ENCODE data around the gene CEND1.

CEND1 gene

DNA sequence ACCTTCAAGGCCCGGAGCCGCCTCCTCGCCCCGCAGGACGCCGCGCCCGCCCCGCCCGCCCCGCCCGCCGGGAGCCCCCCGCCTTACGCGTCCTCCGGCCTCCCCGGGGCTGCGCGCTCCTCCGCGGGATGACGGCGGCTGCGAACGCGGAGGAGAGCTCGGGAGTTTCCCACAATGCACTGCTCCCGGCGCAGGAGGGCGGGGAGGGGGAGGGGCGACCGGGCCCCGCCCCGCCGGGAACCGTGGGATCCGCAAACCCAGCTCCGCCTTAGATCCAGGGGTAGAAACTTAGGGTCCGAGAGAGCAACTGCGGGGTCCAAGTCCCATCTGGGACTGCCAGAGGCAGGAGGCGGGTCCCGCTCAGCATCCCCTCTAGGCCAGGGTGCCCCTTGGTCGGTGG lies at the start of gene CEND1:
TSS of gene CEND1 (minus strand) at position 148 of the 400 bp plus-strand sequence. CDS start 1,514 bp downstream, outside the sequence.
- DNase-seq, result peak; percentile 53

DNA sequence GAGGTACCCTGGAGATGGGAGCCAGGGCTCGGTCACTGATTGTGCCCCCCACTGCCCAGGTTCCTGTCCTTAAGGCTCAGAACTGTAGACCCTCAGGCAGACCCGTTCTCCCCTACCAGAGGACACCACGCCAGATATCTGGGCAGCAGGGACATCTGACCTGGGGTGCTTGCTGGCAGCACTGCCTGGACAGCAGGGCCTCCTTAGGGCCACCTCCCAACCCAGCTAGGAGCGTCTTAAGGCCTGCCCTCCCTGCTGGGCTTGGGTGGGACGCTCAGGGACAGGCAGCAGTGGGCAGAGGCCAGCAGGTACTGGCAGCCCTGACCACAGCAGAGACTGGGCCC lies 49.4 kb upstream of the CEND1 start:
- no peak for DNase-seq

DNA sequence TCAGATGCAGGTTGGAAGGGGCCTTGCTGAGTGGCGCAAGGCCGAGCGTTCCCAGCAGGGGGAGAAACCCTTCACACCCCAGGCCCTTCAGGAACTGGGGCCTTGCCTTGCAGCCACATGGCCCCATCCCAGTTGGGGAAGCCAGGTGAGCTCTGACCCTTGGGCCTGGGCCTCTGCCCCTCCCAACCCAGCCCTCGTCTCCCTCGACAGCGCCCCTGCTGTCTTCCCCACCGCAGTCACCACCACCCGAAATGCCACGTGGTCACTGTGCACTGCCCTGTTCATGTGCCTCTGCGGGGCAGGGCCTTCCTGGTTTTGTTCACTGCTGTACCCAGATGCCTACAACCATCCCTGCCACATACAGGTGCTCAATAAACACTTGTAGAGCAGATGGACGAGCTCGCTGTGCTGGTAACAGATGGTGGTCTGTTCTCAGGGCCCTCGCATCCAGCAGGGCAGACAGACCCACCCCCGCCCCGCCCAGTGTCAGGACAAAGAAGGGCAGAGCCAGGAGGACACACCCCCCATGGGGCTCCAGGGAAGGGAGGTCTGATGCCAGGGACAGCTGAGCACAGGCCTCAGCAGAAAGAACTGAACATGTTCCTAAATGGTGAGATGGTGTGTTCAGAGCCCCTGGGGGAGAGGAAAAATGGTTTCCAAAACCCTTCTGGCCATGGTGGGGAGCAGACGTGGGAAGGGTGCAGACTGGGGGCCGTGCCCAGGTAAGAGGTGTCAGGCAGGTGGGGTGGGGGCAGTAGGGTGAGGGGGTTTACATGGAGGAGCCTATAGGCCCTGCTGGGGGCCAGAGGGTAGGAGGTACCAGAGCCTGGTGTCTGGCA lies 48.8 kb upstream of the CEND1 start:
- no peak for DNase-seq

DNA sequence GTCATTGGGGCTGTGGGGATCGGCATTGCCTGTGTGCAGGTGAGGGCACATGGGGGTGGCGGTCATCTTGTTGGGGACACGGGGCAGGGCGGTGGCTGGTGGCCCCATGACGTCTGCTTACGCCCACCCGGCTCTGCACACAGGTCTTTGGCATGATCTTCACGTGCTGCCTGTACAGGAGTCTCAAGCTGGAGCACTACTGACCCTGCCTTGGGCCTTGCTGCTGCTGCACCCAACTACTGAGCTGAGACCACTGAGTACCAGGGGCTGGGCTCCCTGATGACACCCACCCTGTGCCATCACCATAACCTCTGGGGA lies 48.1 kb upstream of the CEND1 start:
- no peak for DNase-seq

DNA sequence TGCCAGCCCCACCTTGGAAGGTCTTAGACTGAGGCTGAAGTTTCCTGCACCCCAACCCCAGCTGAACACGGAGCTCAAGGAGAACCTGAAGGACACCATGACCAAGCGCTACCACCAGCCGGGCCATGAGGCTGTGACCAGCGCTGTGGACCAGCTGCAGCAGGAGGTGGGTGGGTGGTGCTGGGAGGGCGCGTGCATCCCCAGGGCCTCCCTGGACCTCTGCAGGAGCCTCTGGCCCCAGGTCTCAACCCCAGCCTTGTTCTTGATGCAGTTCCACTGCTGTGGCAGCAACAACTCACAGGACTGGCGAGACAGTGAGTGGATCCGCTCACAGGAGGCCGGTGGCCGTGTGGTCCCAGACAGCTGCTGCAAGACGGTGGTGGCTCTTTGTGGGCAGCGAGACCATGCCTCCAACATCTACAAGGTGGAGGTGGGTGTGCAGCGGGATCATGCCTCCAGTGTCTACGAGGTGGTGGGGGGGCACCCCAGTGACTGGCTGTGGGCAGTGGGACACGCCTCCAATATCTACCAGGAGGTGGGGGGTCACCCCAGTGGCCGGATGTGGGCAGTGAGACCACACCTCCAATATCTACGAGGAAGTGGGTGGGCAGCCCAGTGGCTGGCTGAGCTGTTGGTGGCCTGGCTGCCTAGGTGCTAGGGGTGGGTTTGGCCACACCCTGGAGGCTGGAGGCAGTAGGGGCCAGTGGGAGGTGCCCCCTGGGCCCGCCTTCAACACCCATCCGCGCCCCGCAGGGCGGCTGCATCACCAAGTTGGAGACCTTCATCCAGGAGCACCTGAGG lies 47.5 kb upstream of the CEND1 start:
- DNase-seq, result no peak

DNA sequence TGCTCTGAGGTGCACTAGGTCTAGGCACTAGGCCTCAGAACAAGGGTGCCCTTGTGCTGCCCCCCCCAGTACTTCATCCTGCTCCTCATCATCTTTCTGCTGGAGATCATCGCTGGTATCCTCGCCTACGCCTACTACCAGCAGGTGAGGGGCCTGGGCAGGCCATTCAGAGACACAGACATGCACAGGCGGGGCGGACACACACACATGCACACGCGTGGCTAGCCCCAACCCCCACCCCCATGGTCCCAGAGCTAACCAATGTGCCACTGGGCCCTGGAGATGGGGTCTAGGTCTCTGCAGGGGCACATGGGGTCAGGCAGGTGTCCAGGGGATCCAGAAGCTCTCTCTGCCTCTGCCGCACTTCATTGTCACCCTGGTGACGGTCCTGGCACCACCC lies 46.8 kb upstream of the CEND1 start:
- DNase-seq, result no peak

DNA sequence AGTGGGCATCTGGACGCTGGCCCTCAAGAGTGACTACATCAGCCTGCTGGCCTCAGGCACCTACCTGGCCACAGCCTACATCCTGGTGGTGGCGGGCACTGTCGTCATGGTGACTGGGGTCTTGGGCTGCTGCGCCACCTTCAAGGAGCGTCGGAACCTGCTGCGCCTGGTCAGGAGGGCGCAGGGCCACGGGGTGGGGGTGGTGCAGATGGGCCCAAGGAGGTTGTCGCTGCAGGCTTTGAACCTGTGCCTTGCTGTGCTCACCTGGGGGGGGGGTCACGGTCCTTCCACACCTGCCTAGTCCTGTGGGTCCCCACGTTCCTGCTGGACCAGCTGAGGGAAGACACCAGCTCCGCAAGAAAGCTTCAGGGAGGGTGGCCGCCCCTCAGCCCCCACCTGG lies 46.4 kb upstream of the CEND1 start:
- DNase-seq, result no peak

DNA sequence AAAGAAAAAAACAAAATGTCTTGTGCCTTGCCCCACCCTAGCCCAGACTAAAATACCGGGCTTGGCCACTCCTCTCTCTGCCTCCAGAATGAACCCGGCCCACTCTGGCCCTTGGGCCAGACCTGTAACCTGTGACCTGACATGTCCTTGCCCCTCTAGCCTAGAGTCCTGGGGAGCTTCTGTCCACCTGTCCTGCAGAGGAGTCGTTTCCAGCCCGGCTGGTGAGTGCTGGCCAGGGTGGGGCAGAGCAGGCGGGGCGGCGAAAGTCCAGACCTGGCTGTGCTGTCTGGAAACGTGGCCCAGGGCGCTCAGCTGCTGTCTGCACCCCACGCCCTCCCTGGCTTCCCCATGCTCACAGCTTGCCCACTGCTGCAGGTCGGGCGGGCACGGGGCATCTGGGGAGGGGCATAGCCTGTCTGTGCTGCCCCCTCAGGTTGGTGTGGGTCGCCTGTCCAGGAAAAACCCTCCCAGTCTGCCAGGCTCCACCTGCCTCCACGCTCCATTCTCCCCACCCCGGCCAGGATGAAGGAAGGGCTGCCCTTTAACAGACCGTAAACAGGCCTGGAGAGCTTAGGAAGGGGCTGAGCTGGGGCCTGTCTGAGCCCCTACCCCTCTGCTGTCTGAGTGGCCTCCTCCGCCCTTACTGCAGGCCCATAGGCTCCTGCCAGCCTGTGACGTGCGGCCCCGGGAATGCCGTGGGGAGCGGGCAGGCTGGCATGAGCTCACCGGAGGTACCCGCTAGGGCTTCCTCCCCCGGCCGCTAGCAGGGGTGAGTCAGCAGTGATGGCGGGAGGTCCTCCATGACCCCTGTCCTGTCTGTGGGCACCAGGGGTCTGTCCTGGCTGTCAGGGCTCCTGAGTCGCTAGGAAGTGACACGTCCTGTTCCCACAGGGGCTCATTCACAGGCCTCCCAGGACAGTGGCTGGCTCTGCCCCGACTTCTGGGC lies 44.8 kb upstream of the CEND1 start:
- peak; percentile 94 for DNase-seq

DNA sequence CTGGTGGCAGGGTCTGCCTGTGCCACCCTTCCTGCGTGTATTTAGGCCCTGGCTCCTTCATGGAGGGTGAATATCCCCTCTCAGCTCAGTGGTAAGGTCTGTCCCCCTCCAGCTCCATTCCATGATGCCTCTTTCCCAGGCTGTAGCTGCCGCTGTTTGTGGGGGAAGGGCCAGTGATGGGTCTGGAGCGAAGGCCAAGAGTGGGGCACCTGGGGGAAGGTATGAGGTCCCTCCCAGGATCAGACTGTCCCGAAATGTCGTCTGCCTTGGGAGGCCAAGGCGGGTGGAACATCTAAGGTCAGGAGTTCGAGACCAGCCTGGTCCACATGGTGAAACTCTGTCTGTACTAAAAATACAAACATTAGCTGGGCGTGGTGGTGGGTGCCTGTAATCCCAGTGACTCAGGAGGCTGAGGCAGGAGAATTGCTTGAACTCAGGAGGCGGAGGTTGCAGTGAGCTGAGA lies 44.0 kb upstream of the CEND1 start:
- DNase-seq, result no peak

DNA sequence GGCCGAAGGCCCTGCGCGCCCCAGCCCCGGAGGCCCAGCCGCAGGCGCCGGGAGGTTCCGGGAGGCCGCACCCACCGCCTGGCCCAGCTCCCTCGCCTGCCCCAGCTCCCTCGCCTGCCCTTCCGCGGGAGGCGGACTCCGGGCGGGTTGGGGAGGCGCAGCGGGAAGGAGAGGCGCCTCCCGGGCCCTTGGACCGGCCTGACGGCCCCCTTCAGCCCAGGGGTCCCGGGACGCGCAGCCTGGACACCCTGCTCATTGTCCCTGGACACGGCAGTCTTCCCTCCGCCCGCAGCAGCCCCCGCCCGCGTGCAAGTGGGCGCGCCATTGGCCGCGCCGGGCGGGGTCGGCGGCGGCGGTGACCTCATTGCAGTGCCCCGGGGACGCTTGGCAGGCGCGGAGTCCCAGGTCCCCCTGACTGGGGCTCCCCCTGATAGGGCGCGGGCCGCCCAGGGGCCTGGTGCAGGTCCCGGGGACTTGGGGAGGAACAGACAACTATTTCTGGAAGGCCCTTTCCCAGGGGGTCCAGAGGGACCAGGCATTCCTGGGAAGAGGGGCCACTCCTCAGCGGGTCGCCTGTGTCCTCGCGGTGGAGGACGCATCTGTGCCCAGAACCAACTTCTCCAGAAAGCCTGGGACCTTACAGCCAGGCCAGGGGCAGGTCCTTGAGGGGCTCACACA lies 43.4 kb upstream of the CEND1 start:
- peak; percentile 62 for DNase-seq

DNA sequence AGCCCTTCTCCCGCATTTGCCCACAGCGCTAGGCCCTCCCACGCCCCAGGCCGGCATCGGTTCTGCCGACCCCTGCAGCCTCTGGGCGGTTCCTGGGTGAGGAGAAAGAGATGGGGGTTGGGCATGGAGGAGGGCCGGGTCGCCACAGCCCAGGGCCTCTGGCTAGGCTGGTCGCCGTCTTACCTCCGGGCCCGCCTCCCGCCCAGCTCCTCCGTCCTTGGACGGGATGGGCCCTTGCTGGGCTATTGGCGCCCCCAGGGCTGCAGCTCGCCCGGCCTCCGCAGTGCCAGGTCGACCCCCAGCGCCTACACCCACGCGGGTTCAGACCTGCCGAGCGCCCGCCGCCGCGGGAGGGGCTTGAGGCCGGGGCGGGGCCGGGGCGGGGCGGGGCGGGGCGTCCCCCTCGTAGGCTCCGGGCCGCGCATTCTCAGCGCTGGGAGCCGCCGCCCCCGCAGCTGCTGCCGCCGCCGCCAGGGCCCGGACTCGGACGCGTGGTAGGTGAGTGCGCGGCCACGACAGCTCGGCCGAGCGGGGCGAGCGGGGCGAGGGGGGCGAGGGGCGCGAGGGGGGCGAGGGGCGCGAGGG lies 42.7 kb upstream of the CEND1 start, which contains the start of gene CD151:
TSS of gene CD151 (plus strand) at position 424 of the 585 bp plus-strand sequence. CDS start 3,118 bp downstream, outside the sequence.
- DNase-seq, result peak; percentile 73

DNA sequence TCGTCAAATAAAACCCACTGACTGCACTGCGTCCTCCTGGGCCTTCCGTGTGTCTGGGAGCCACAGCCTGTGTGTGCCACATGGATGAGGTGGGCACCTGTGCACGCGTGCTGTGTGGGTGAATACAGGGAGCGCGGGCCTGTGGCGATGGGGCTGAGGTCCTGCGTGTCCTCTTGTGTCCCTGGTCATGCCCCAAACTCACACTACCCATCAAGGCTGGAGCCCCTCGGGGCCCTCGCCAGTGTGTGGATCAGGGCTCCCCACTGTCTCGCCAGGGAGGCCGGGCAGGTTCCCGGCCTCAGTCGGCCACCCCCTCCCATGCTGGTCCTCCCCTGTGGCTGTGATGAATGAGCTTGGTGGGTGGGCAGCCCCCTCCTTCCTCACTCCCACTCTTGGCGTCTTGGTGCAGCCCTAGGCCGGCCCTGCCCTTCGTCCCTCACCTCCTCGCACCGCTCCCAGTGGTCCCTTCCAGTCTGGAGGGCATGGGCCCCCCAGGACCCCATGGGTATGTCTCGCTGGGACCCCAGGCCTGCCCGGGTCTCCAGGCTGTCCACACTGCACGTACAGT lies 42.2 kb upstream of the CEND1 start:
- DNase-seq, result no peak

DNA sequence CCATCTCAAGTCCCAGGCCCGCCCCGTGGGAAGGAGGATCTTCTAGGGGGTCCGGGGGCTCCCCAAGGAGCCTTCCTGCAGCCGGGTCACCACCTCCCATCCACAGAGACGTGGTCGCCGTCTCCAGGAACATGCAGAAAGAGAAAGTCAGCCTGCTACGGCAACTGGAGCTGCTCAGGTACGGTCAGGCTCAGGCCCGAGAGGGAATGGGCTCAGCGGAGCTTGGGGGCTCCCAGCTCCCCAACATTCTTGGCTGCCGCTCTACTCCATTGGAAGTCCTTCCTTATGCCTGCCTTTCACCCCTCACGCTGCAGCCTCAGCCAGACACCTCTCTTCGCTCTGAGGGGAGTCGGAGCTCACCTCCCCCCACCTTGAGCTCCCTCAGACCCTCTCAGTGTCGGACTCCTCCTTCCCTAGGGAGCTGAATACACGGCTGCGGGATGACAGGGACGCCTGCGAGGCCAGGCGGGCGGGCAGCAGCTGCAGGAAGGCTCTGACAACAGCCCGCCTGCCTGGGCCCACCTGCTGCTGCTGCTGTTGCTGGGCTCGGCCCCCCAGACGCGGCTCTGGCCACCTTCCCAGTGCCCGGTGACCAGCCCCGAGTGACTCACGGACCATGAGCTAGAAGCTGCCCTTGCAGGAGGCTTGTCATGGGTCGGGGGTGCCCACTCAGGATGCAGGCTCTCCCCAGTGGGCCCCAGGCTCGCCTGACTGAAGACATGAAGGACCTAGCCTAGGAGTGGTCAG lies 41.4 kb upstream of the CEND1 start:
- DNase-seq, result peak; percentile 53

DNA sequence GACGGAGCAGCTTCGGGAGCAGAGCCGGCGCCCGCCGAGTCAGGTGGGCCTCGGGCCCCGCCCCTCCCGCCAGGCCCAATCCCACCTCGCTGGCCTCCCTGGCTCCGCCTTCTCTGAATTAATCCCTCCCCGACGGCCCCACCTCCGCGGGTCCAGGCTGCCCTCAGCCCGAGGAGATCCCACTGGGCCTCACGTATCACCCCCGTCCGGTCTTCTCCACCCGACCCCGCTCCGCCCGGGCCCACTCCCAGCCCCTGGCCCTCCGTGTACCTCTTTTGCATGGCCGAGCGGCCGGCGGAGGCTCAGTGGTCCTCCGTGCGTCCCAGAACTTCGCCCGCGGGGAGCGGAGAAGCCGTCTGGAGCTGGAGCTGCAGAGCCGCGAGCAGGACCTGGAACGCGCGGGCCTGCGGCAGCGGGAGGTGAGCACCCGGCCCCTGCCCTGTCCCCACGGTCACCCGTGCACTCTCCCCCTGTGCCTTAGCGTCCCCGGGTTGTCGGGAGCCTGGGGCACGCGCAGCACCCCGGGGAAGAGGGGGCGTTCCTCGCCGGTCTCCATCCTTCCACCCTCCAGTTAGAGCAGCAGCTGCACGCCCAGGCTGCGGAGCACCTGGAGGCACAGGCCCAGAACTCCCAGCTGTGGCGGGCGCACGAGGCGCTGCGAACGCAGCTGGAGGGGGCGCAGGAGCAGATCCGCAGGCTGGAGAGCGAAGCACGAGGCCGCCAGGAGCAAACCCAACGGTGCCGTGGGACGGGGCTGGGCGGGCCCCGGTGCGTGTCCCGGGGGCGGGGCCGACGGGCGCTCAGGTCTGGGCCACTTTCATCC lies 40.6 kb upstream of the CEND1 start:
- DNase-seq, result peak; percentile 72

DNA sequence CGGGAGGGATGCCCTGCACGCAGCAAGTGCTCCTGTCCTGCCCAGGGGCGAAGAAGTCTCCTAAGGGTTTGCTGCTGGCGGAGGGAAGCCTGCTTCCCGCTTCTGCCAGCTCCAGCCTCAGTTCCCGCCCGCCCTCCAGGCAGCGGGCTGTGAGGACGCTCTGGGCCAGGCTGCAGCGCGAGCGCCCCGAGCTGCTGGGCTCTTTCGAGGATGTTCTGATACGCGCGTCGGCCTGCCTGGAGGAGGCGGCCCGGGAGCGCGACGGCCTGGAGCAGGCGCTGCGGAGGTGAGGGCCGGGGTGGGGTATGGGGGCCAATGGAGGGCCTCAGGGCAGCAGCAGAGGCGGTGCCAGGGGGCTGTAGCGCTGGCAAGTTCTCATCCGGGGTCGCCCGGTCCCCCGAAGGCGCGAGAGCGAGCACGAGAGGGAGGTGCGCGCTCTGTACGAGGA lies 40.0 kb upstream of the CEND1 start:
- DNase-seq, result no peak

DNA sequence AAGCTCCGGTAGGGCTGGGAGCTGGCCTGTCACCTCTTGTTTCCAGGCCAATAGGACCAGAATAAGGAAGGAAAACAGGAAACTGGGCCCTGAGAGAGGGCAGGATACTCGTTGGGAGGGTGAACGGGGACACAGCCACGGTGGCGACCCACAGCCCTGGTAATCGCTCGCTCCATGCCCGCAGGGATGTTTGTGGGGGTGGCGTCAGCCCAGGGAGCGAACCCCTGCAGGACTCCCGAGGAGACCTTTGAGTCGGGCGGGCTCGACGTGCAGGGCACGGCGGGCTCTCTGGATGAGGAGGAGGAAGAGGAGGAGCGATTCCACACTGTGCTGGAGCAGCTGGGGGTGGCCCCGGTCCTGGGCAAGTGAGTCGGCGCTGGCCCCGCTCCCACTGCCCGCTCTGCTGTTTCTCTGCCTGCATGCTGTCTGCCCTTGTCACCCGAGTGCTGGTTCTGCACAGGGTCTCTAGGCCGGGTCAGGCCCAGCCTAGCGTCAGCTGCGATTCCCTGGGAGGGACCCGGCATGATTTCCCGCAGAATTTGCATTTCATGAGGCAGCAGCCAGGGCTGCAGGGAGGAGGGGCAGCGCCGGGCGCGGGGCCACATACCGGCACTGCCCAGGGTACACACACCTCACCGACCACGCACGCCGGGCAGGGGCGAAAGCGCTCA lies 39.4 kb upstream of the CEND1 start:
- DNase-seq, result no peak

DNA sequence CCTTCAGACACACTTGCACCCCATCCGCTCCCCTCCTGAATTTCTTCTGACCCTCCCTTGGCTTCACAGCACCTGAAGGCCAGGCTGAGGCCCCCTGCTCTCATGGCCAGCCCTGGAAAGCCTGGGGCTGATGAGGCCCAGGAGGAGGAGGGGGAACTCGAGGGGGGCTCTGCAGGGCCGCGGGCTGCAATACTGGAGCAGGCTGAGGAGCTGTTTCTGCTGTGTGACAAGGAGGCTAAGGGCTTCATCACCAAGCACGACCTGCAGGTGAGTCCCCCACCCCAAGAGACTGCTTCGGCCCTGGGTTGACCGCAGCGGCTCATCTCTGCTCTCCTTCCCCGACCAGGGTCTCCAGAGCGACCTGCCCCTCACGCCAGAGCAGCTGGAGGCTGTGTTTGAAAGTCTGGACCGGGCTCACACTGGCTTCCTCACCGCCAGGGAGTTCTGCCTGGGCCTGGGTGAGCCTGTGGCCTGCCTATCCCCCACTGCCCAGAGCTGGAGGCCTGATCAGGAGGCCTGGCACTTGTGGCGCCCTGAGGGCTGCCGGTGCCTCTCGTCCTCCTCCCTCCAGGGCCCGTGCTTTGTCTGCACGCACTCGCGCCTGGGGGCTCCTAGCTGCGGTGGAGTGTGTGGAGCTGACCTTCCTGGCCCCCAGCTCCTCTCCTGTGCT lies 38.8 kb upstream of the CEND1 start:
- DNase-seq, result no peak

DNA sequence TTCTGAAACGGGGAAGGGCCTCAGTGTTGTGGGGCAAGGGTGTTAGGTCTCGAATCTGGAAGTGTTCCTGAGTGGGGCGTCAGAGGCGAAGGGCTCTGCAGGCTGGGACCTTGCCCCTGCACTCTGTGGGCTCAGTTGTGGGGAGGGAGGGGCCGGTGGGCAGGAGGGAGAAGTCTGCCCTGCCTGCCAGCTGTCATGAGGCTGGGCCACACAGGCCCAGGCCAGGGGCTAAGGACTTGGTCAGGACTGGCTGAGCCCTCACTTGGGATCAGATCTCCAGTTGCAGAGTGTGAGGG lies 38.0 kb upstream of the CEND1 start, which contains the start of gene CRACR2B:
TSS of gene CRACR2B (plus strand) at position 23 of the 296 bp plus-strand sequence. CDS start 689 bp downstream, outside the sequence.
- DNase-seq, result no peak

All from EL (cell line).